HG03575 (cell line): Measurements from ENCODE around the gene TBL2.
"Not testable (repeated sequence)": the region's sequence is repeated elsewhere in the genome, so short reads cannot be mapped to it uniquely, and the experiment has no call there.

ENCODE experiments used
- ATAC-seq: cut with Tn5 transposase; IDR thresholded peaks from one replicate; pipeline ENCODE4 v1.9.1; 2021; ENCODE audit not compliant: unreplicated experiment, insufficient number of reproducible peaks, low FRiP score; ENCODE audit errors: extremely low read depth

TBL2 gene

DNA sequence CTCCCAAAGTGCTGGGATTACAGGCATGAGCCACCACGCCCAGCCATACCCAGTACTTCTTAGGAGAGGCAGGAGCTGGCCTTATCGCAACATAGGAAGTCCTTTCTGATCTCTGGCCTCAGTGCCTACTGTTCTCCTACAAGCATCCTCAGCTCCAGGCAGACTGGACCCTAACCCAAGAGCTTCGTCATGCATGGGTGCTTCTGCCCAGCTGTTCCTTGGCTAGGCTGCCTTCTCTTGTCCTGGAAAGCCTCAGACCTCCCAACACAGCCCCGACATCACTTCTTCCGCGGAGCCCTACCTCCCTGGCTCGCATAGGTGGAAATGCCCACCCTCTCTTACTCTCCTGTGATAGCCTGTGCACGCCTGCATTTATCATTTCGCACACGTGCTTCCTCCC is 36.7 kb downstream of the TBL2 start:
- ATAC-seq: no peak

DNA sequence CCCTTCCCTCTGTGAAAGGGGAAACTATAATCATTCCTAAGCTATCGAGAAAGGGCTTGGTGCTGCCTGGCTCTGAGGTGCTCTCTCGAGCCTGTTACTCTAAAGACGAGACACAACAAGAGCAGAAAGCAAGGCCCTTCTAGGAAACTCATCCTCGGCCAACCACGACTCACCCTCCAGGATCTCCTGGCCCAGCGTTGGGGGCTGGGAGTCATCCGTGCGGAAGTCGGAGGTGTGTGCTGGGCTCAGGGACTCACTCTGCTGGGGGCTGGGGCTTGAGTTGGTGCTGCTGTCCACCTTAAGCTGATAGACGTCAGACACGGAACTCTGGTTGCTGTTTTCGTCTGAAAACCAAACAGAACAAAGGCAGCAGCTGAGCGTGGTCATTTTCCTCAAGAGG is 38.7 kb downstream of the TBL2 start:
- no peak for ATAC-seq

DNA sequence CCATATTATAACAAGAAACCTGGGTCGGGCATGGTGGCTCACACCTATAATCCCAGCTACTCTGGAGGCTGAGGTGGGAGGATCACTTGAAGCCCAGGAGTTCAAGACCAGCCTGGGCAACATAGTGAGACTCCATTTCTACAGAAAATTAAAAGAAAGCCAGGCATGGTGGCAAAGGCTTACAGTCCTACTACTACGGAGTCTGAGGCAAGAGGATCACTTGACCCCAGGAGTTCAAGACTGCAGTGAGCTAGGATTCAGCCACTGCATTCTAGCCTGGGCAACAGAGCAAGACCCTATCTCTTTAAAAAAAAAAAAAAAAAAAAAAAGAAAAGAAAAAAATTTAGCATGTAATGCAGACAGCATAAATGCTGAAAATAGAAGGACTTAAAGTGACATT is 39.9 kb downstream of the TBL2 start:
- not testable (repeated sequence) for ATAC-seq

DNA sequence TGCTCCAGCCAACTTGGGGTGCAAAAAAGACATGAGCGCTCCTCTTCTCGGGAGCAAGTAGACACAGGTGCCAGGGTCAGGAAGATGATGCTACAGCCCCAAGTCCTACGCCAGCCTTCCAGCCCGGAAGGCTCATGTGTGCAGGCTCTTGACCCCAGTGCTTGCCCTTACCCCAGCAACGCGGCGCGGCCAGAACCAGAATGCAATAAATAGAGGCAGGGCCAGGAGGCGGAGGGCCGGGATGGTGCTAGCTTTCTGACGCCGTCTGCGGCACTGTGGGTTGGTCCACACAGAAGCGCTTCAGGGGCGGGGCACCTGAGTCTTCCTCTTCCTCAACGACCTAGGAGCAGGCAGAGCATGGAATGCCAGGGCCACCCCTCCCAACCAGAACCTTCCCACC is 41.3 kb downstream of the TBL2 start:
- no peak for ATAC-seq

DNA sequence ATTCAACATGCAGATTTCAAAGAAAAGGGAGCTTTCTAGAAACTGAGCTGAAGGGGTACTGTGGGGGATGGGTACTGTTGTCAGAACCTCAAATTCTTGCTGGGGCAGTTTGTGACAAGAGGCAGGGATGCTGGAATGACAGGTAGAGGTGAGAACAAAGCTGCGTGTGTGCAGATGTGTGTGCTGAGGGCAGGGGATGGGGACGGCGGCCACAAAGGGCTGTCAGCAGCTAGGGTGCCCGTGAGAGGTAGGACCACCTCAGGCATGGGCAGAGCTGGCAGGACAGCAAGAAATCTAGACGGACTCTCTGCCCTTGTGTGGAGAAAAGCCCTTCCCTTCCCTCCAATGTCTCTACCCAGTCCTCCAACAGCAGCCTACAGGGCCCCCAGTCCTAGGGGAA is 41.9 kb downstream of the TBL2 start:
- ATAC-seq: no peak

DNA sequence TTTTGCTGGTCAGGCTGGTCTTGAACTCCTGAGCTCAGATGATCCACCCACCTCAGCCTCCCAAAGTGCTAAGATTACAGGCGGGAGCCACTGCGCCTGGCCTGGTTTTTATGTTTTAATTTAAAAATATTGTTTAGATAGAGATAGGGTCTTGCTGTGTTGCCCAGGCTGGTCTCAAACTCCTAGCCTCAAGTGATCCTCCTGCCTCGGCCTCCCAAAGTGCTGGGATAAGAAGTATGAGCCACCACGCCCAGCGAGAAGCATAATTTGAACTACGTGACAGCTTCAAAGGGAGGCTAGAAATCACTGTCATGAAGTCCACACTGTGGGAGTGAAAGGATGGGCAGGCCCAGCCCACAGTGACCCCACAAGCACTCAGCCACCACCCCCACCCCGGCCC is 42.5 kb downstream of the TBL2 start:
- ATAC-seq: not testable (repeated sequence)

DNA sequence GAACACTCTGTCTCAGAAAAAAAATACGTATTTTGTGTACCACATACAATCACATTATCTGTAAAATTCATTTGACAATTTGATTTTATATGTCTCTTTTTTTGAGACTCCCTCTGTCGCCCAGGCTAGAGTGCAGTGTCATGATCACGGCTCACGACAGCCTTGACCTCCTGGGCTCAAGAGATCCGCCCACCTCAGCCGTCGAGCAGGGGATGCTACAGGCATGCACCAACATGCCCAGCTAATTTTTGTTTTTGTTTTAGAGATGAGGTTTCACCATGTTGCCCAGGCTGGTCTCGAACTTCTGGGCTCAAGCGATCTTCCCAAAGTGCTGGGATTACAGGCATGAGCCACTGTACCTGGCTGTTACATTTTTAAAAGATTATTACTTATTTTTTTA is 44.6 kb downstream of the TBL2 start:
- no peak for ATAC-seq

DNA sequence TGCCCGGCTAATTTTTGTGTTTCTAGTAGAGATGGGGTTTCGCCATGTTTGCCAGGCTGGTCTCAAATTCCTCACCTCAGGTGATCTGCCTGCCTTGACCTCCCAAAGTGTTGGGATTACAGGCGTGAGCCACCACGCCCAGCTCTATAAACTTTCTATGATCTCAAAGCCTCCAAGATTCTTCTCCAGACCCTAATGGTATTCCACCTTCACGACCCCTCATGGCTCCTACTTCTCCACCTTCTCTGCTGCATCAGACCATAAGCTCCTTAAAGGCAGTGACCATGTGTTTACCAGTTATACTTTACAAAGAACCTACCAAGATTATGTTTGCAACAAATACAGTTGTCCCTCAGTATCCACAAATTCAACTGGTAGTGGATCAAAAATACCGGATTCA is 46.2 kb downstream of the TBL2 start:
- ATAC-seq: no peak

DNA sequence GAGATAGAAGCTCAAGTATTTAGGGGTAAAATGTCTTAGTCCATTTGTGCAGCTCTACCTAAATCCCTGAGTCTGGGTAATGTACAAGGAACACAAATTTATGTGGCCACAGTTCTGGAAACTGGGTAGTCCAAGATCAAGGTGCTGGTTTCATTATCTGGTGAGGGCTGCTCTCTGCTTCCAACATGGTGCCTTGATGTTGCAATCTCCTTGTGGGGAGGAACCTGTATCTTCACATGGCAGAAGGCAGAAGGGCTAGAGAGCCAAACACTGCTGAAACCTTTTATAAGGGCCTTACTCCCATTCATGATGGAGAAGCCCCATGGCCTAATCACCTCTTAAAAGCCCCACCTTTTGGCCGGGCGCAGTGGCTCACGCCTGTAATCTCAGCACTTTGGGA is 47.6 kb downstream of the TBL2 start:
- no peak for ATAC-seq

DNA sequence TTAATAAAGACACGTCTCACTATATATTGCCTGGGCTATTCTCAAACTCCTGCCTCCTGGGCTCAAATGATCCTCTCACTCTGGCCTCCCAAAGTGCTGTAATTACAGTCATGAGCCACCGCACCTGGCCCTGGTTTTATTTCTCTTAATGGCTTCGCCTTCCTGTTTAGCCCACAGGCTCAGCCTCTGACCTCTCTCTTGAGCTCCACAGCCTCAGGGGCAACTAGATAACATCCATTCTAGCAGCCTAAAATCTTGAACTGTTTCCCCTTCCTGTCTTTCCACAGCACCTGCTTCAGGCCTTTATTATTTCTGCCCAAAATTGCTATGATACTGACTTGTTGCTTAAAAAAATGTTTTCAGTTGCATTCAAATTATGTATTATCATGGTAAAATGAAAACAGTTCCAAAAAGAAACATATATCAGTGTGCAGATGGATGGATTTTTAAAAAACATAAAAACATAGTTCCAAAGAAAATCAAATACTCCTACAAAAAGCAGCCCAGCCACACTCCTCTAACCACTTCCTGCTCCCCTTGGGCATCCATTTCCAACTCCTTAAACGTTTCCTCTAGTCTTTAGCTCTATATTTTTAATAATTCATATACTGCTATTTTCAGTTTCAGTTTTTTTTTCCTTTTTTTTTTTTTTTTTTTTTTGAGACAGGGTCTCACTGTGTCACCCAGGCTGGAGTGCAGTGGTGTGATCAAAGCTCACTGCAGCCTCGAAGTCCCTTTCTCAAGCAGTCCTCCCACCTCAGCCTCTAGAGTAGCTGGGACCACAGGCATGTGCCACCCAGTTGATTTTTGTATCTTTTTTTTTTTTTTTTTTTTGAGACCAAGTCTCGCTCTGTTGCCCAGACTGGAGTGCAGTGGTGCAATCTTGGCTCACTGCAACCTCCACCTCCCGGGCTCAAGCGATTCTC is 51.2 kb downstream of the TBL2 start:
- ATAC-seq: no peak

DNA sequence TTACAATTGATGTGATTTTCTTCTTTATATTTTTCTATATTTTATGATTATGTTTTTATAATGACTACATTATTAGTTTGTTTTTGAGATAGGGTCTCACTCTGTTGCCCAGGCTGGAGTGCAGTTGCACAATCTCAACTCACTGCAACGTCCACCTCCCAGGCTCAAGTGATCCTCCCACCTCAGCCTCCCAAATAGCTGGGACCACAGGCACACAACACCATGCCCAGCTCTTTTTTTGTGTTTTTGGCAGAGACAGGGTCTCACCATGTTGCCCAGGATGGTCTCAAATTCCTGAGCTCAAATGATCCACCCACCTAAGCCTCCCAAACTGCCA is 52.3 kb downstream of the TBL2 start:
- not testable (repeated sequence) for ATAC-seq

DNA sequence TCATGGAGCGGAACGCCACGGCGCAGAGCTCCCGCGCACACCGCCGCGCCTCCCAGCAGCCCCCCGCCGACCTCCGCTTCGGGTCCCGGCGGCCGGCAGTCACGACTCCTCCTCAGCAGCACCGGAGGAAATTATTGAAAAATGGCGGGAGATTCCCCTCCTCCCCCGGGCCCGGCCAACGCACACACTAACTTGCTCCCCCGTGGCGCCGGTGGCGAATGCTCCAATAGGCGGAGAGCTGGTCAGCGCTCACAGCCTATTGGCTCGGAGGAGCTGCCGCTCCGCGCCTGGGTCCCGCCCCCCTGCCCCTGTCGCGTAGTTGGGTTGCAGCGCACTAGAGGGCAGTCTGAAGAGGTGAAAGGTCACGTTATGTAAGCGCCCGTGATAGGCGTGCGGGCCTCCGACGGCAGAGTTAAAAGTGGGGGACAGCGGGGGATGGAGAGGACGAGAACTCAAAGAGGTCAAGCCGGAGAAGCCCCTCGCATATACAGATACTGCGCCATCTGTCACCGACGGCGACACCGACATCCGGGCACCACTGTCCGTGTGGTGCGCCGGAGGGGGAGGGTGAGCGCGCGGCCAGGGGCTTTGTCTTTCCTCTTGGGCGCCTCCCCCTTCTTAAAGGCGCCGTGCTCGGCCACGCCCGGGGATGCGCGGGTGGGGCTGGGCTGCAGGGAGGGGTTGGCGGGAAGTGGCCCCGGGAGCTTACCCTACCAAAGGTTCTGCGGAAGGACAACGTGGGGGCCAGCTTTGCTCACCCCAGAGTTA is 56.1 kb downstream of the TBL2 start, which contains the start of gene BAZ1B:
BAZ1B (minus strand) TSS at position 189 of the 768 bp plus-strand sequence. CDS start 360 bp downstream, outside the sequence.
- peak; percentile 37 for ATAC-seq

DNA sequence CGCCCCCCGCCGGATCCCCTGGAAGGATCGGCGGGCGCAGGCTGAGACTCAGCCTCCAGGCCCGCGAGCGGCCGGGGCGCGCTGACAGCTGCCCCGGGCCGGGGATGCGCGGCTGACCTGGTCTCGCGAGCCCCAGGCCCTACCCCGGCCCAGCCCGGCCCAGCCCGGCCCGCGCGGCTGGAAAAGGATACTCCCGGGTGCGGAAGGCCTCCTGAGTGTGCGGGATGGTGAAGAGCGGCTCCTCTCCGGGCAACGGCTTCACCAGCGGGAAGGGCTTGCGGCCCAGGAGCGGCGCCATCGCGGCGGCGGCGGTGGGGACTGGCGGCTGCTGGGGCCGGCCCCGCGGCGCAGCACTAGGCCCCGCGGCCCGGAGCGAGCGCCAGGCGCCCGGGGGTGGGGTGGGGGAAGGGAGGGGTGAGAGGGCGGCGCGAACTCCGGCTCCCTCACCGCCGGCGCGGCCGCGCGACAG is 56.7 kb downstream of the TBL2 start:
- ATAC-seq: no peak

DNA sequence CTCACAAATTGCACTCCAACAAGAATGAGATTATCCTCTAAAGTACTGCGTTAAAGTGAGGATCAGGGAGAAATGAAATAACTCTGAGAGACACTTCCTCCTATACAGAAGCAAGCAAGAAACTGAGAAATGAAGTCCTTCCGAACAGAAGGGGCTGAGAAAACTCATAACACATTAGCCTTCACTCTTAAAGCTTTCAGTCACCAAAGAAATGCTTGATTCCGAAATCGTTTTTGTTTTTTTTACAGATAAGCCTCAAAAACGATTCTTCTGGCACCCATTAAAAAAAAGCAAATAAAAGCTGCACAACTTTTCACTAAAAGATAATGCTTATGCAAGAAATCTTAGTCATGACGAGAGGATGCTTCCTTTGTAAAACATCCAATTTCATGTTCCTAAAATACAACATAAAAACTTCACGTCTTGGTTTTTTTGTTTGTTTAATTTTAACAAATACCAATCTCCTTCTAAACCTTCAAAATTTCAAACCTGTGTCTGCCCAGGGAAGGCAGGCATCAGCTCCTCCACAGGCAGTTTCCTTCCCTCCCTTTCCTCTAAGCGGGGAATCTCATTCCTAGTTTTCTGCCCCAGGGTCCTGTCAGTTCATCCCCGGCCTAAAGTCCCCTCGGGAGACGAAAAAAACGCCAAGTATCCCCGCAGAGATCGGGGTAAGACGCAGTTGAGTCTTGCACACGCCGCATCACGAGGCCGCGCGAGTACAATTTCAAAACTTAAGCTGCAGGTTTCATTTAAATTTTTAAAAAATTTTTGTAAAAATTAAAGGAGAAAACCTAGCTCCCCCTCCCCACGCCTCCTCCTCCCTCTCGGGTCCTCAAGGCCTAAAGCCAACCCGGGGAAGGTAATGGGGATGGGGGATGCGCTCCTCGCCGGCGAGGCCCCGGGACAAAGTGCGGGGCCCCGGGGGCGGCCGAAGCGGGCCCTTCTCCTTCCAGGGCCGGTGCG is 57.4 kb downstream of the TBL2 start:
- ATAC-seq: no peak

DNA sequence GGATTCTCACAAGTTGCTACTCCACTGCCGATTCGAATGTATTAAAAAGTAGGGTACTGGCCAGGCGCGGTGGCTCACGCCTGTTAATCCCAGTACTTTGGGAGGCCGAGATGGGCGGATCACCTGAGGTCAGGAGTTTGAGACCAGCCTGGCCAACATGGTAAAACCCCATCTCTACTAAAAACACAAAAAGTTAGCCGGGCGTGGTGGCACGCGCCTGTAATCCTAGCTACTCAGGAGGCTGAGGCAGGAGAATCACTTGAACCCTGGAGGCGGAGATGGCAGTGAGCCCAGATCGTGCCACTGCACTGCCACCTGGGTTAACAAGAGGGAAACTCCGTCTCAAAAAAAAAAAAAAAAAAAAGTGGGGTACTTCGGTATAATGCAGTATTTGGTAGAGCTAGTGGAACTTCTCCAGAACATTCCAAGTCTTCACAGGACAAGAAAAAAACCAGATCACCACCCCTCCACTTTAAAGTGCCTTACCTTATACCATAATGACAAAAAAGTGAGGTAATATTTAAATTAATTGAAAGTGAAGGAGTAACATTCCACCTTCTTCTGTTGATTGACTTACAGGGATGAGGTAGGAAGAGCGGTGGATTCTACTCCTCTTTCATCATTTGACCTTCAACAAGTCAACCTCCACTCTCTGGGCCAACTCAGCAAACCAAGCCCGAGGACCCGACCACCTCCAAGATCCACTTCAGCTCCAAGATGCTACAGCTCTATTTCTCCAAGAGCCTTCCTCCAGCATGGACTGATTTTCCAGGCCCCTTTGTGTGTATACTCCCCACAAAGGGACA is 58.3 kb downstream of the TBL2 start:
- no peak for ATAC-seq

DNA sequence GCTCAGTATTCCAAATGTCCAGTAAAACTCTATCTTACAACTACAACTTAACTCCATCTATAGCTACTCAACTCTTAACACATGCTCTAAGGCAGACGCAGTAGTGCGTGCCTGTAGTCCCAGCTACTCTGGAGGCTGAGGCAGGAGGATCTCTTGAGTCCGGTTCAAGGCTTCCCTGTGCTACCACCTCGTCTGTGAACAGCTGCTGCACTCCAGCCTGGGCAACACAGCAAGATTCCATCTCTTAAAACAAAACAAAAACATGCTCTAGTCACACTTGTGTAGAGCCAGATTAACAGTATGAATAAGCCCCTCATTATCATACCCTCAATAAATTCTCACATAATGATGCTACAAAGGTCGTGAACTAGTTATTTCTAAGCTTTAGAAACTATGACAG is 59.9 kb downstream of the TBL2 start:
- no peak for ATAC-seq
